Type B pancreatic cell (in vitro differentiated cells): Measurements from ENCODE around the gene ST6GALNAC3. TPM values are rescaled to one million over a fixed set of nuclear protein-coding genes. Genes with fewer than 3 reads are reported as not detected.

Source experiments
- DNase-seq: peaks from one replicate; pipeline ENCODE4 v3.0.0; 2021; ENCODE audit warnings: mixed read lengths; ENCODE audit not compliant: unreplicated experiment; ENCODE audit errors: extremely low spot score
- H3K27ac Mint-ChIP-seq: 2 replicates; pipeline ENCODE4 v1.8.0; 2021; ENCODE audit warnings: mild to moderate bottlenecking, mixed read lengths
- H3K27me3 Mint-ChIP-seq: 2 replicates; pipeline ENCODE4 v1.8.0; 2021; ENCODE audit warnings: mixed read lengths
- H3K36me3 Mint-ChIP-seq: 2 replicates; pipeline ENCODE4 v1.8.0; 2021; ENCODE audit warnings: mixed read lengths
- H3K4me1 Mint-ChIP-seq: one replicate; pipeline ENCODE4 v1.8.0; 2021; ENCODE audit warnings: mixed read lengths; ENCODE audit not compliant: unreplicated experiment
- H3K4me3 Mint-ChIP-seq: 2 replicates; pipeline ENCODE4 v1.8.0; 2021; ENCODE audit warnings: mild to moderate bottlenecking, mixed read lengths
- H3K9me3 Mint-ChIP-seq: 2 replicates; pipeline ENCODE4 v1.8.0; 2021; ENCODE audit warnings: mixed read lengths
- total RNA-seq: library from RNA; stranded (reverse); gene quantifications from 2 replicates; pipeline ENCODE4 v1.2.1, GENCODE V29; 2021; ENCODE audit warnings: low replicate concordance
- TF ChIP-seq, protein P1 (sequence below): fragments of 200-600 bp; sonication (generic); conservative IDR thresholded peaks from 2 replicates; pipeline ENCODE4 v1.5.0; 2021; ENCODE audit warnings: antibody characterized with exemption, mild to moderate bottlenecking

The ST6GALNAC3 gene
- total RNA-seq, 1 donor from 2014 or later: 24.7 TPM

DNA sequence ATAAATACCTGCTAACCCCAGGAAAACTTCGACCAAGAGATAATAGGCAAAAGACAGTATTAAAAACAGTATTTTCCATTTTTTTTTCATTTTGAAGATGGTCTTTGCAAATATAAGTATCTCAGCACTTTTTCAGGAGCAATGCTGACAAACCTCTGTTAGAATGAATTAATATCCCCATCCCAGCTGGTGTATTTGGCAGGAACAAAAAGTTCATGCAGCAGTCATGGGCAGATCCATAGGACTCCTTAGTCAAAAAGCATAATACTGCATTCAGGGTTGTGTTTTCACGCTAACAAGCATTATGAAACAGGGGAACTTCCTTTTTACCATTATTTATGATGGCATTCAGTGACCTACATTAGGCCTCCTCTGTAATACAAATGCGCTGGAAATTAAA is 344.0 kb downstream of the ST6GALNAC3 start:
- Mint-ChIP-seq H3K9me3 (no peaks in the 10 kb centered on the region), H3K4me3 (no peak overlapping the region), H3K27ac (no peak overlapping the region), H3K27me3 (no peaks in the 10 kb centered on the region), H3K4me1 (no peaks in the 10 kb centered on the region), H3K36me3 (no peaks in the 10 kb centered on the region)
- TF ChIP-seq, protein P1, sequence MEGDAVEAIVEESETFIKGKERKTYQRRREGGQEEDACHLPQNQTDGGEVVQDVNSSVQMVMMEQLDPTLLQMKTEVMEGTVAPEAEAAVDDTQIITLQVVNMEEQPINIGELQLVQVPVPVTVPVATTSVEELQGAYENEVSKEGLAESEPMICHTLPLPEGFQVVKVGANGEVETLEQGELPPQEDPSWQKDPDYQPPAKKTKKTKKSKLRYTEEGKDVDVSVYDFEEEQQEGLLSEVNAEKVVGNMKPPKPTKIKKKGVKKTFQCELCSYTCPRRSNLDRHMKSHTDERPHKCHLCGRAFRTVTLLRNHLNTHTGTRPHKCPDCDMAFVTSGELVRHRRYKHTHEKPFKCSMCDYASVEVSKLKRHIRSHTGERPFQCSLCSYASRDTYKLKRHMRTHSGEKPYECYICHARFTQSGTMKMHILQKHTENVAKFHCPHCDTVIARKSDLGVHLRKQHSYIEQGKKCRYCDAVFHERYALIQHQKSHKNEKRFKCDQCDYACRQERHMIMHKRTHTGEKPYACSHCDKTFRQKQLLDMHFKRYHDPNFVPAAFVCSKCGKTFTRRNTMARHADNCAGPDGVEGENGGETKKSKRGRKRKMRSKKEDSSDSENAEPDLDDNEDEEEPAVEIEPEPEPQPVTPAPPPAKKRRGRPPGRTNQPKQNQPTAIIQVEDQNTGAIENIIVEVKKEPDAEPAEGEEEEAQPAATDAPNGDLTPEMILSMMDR: no peak
- no peak for DNase-seq

DNA sequence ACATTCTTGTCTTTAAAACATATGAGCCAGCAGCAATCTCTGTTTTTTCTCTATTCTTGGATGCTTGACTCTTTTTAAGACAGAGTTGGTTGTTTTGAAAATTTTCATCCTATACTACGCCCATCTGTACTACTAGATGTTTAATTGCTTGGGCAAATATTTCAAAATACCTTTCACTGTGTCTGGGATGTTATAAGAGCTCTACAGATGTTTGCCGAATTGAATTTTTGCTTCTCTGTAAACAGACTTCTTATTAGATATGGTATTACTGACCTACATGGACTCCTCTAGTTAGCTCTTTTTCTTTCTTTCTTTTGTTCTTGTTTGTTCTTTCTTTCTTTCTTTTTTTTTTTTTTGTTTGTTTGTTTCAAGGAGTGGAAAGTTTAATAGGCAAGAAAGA is 345.1 kb downstream of the ST6GALNAC3 start:
- Mint-ChIP-seq H3K4me1 (no peaks in the 10 kb centered on the region), H3K27ac (no peak overlapping the region), H3K9me3 (no peaks in the 10 kb centered on the region), H3K4me3 (no peak overlapping the region), H3K27me3 (no peaks in the 10 kb centered on the region), H3K36me3 (no peaks in the 10 kb centered on the region)
- no peak for DNase-seq
- TF ChIP-seq, protein P1: no peak

GRCh38 chr1:76425201-76426145 is 350.9 kb downstream of the ST6GALNAC3 start:
- TF ChIP-seq, protein P1: no peak
- H3K27me3 Mint-ChIP-seq: no peaks in the 10 kb centered on the region
- H3K27ac Mint-ChIP-seq: no peak overlapping the region
- H3K9me3 Mint-ChIP-seq: peaks cover 6% of the 10 kb centered on the region
- H3K4me1 Mint-ChIP-seq: peaks cover 7% of the 10 kb centered on the region
- H3K4me3 Mint-ChIP-seq: no peak overlapping the region
- H3K36me3 Mint-ChIP-seq: no peaks in the 10 kb centered on the region
- no peak for DNase-seq

DNA sequence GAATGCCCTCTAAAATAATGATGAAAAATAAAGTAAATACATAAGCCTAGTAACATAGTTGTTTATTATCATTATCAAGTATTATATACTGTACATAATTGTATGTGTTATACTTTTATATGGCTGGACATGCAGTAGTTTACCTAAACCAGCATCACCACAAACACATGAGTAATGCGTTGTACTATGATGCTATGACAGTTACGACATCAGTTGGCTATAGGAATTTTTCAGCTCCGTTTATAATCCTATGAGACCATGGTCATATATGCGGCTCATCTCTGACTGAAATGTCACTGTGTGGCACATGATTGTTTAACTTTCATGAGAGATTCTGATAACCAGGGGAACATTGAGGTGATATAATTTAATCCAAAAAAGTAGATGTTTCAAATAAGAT is 352.1 kb downstream of the ST6GALNAC3 start:
- no peak overlapping the region for H3K27ac Mint-ChIP-seq
- H3K4me3 Mint-ChIP-seq: no peak overlapping the region
- H3K9me3 Mint-ChIP-seq: peaks cover 6% of the 10 kb centered on the region
- peaks cover 12% of the 10 kb centered on the region for H3K4me1 Mint-ChIP-seq
- TF ChIP-seq, protein P1: no peak
- DNase-seq: no peak
- no peaks in the 10 kb centered on the region for H3K27me3 Mint-ChIP-seq
- no peaks in the 10 kb centered on the region for H3K36me3 Mint-ChIP-seq

GRCh38 chr1:76428028-76428427 is 353.5 kb downstream of the ST6GALNAC3 start:
- no peaks in the 10 kb centered on the region for H3K36me3 Mint-ChIP-seq
- no peaks in the 10 kb centered on the region for H3K27me3 Mint-ChIP-seq
- H3K9me3 Mint-ChIP-seq: peaks cover 6% of the 10 kb centered on the region
- DNase-seq: no peak
- TF ChIP-seq, protein P1: no peak
- H3K4me1 Mint-ChIP-seq: peaks cover 15% of the 10 kb centered on the region
- H3K4me3 Mint-ChIP-seq: no peak overlapping the region
- H3K27ac Mint-ChIP-seq: no peak overlapping the region
